Measurements from ENCODE around the gene NTPCR.

DNA sequence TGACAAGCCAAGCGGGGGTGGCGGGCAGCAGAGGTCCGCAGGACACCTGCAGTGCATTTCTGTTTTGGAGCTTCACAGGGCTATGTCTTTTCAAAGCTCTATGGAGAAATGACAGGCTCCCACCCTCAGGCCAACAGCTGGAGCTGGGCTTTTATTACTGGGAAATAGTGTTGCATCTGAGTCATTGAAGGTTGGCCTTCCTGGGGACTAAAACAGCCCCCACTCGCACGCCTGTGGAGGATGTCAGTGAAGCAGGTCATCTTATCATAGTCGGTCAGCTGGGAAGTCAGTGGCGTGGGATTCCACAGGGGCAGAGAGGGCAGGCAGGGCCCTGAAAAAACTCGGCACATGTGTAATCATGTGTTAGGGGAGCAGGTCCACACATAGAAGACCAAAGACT, 55.3 kb downstream of the NTPCR start:
- no peak for TF ChIP-seq POLR2A (IDR thresholded peaks at IDR 0.05)
- TF ChIP-seq, protein P1, sequence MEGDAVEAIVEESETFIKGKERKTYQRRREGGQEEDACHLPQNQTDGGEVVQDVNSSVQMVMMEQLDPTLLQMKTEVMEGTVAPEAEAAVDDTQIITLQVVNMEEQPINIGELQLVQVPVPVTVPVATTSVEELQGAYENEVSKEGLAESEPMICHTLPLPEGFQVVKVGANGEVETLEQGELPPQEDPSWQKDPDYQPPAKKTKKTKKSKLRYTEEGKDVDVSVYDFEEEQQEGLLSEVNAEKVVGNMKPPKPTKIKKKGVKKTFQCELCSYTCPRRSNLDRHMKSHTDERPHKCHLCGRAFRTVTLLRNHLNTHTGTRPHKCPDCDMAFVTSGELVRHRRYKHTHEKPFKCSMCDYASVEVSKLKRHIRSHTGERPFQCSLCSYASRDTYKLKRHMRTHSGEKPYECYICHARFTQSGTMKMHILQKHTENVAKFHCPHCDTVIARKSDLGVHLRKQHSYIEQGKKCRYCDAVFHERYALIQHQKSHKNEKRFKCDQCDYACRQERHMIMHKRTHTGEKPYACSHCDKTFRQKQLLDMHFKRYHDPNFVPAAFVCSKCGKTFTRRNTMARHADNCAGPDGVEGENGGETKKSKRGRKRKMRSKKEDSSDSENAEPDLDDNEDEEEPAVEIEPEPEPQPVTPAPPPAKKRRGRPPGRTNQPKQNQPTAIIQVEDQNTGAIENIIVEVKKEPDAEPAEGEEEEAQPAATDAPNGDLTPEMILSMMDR (IDR thresholded peaks at IDR 0.05), result no peak

All from prostate gland (tissue), 2 donors.